C1 segment of cervical spinal cord (tissue), 14 donors: ENCODE results near the gene FAM20C.
"Not testable (repeated sequence)": the region's sequence is repeated elsewhere in the genome, so short reads cannot be mapped to it uniquely, and the experiment has no call there.

Experiments used
- DNase-seq, 14 donors: peaks; one replicate each; lab custom pipeline; 2025; lab: John Stamatoyannopoulos, UW

The FAM20C gene

GRCh38 chr7:173209-173918 is 19.0 kb upstream of the FAM20C start:
- no peak for DNase-seq

- DNase-seq = no peak
Observed at GRCh38 chr7:174716-175115, 17.7 kb upstream of the FAM20C start.

DNA sequence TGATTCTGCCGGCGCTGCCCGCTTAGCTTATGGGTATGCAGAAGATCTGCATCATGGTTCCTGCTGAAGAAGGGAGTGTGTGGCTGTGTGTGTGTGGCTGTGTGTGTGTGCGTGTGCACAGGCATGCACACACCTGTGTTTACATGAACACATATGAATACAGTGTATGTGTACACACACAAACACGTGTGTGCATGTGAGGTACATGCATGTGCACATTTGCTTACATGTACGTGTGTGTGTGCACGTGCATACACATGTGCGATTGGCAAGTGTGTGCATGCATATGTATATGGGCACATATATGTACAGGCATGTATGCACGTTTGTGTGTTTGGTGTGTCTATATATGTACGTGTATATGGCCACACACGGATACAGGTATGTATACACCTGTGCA is 16.4 kb upstream of the FAM20C start:
- DNase-seq = no peak

DNA sequence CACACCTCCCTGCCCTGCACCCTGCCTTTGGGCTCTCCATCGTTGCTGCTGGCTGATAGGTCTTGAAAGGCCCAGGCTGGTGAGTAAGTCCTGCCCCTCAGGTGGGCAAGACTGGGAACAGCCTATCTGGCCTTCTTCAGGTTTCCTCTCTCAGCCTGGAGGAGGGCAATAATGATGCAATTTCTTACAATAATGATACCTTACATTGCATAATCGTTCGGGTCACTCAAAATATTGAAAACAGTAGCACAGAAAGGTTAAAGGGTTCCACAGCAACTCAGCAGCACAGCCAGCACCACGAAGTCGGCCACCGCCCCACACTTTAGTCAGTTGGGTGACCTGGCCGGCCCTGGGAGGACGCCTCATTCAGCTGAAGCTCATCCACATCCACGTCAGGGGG is 16.0 kb upstream of the FAM20C start:
- no peak for DNase-seq

GRCh38 chr7:176786-177459 is 15.4 kb upstream of the FAM20C start:
- DNase-seq = no peak

GRCh38 chr7:178444-178843 is 13.9 kb upstream of the FAM20C start:
- DNase-seq = no peak

GRCh38 chr7:179209-179681 is 13.1 kb upstream of the FAM20C start:
- no peak for DNase-seq

GRCh38 chr7:179948-180694 is 12.2 kb upstream of the FAM20C start:
- DNase-seq = no peak

GRCh38 chr7:181738-182137 is 10.6 kb upstream of the FAM20C start:
- DNase-seq = no peak

DNA sequence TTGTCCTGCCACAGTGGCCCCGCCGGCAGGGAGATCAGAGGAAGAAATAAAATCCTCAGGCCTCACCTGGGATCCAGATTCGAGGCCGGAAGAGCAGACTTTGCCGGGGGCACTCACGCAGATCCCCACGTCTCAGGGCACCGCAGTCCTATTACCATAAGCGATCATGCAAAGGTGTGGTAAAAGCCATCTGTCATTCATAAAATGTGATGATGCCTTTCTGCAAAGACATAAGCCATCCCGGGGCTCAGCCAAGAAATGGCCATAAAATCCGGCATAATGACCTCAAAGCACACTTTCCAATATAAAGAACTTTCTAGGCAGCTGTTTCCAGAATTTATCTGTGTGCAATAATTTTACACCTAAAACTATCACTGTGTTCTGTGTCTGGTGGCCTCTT is 9.9 kb upstream of the FAM20C start:
- not testable (repeated sequence) for DNase-seq

GRCh38 chr7:183496-184292 is 8.7 kb upstream of the FAM20C start:
- DNase-seq = no peak

- no peak for DNase-seq
Observed at GRCh38 chr7:184294-185264, 7.8 kb upstream of the FAM20C start.

DNA sequence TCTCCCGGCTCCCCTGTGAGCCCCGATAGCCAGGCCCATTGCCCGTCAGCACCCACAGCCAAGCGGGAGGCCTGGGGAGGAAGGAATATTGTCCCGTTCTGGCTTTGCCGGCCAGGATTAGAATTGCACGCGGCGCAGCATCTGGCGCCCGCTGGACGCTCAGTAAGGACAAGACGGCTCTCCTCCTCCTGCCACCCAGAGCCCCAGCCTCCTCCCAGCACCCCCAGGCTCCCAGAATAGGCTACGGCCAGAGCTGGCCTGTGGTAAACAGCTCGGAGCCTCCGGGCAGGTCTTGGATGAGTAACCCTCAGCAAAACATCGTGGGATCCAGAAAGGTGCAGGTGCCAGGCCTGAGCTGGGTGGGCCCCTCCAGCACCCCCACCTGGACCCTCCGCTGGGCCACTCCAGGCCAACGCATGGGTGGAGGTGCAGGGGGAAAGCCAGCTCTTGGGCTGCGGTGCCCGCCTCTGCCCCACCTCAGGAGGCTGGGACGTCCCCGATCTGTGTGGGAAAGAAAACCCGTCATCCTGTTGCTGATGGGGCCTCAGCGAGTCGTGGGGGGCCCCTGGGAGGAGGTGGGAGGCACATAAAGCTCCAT is 5.8 kb upstream of the FAM20C start:
- DNase-seq = no peak

GRCh38 chr7:187227-187927 is 5.0 kb upstream of the FAM20C start:
- DNase-seq = no peak

GRCh38 chr7:188174-188573 is 4.2 kb upstream of the FAM20C start:
- no peak for DNase-seq

DNA sequence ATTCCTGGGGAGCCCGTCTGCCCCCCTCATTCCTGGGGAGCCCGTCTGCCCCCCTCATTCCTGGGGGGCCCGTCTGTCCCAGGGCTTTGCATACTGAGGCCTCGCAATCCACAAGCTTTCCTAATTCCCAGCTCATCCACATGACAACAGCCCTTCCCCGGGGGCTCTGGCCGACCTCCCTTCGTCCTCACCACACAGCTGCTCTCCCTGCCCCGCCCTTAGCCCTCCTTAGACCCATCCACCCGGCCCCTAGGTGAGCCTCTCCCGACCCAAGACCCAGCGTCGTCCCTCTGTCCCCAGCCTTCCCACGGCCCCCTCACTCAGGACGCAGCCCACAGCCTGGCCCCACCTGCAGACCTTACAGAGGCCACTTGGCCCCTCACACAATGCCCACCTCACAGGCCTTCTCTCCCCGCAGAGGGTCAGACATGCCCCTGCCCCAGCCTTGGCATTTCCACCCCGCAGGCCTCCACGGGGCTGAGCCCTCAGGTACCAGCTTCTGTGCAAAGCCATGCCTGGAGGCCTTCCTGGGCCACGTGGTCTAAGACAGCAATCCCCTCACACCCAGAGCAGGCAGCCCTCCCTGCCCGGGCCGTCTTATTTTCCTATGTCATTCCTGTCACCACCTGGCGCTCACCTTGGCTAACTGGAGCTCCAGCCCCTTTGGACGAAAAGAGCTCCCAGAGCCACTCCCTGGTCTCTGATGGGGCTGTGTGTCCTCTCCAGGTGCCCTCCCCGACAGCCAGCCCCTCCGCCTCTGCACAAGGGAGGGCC is 3.5 kb upstream of the FAM20C start:
- no peak for DNase-seq

- no peak for DNase-seq
Observed at GRCh38 chr7:189719-190118, 2.7 kb upstream of the FAM20C start.

- no peak for DNase-seq
Observed at GRCh38 chr7:190196-190595, 2.2 kb upstream of the FAM20C start.
